HG02798 (cell line): ENCODE results near the gene SIAE.
"Not testable (repeated sequence)": the region's sequence is repeated elsewhere in the genome, so short reads cannot be mapped to it uniquely, and the experiment has no call there.

Source experiments
- ATAC-seq: cut with Tn5 transposase; IDR thresholded peaks from one replicate; pipeline ENCODE4 v1.9.1; 2021; ENCODE audit warnings: mild to moderate bottlenecking; ENCODE audit not compliant: unreplicated experiment, poor library complexity

The SIAE gene

GRCh38 chr11:124627546-124627945, 46.0 kb downstream of the SIAE start:
- no peak for ATAC-seq

GRCh38 chr11:124625504-124626168, 47.9 kb downstream of the SIAE start:
- ATAC-seq, result no peak

GRCh38 chr11:124623861-124624525, 49.5 kb downstream of the SIAE start:
- ATAC-seq, result no peak

- peak; percentile 99 for ATAC-seq
These were observed 50.7 kb downstream of the SIAE start, which contains the start of gene TBRG1 for GRCh38 chr11:124622531-124623451. Gene TBRG1, plus strand, starts transcription at chr11:124622864. Its CDS starts 220 bp downstream, at chr11:124623084.

- ATAC-seq, result no peak
These were observed 54.7 kb downstream of the SIAE start for GRCh38 chr11:124618863-124619262.

- no peak for ATAC-seq
These were observed 60.8 kb downstream of the SIAE start for GRCh38 chr11:124612567-124613246.

GRCh38 chr11:124612045-124612444, 61.5 kb downstream of the SIAE start:
- peak; percentile 53 for ATAC-seq

GRCh38 chr11:124611064-124611463, 62.5 kb downstream of the SIAE start, which contains the start of gene PANX3:
Gene PANX3, plus strand, starts transcription at chr11:124611428. Its CDS starts 129 bp downstream, at chr11:124611557.
- no peak for ATAC-seq

GRCh38 chr11:124610295-124610694, 63.2 kb downstream of the SIAE start:
- ATAC-seq, result no peak

GRCh38 chr11:124608147-124608546, 65.4 kb downstream of the SIAE start:
- ATAC-seq, result no peak

GRCh38 chr11:124605719-124606118, 67.8 kb downstream of the SIAE start:
- ATAC-seq, result no peak

GRCh38 chr11:124602723-124603122, 70.8 kb downstream of the SIAE start:
- not testable (repeated sequence) for ATAC-seq

GRCh38 chr11:124602193-124602592, 71.3 kb downstream of the SIAE start:
- no peak for ATAC-seq

GRCh38 chr11:124600621-124601320, 72.8 kb downstream of the SIAE start:
- ATAC-seq, result no peak

GRCh38 chr11:124597626-124598025, 75.9 kb downstream of the SIAE start:
- ATAC-seq, result no peak

- ATAC-seq, result no peak
These were observed 78.2 kb downstream of the SIAE start for GRCh38 chr11:124595302-124595701.

- no peak for ATAC-seq
These were observed 80.9 kb downstream of the SIAE start for GRCh38 chr11:124592627-124593026.

- ATAC-seq, result no peak
These were observed 82.1 kb downstream of the SIAE start for GRCh38 chr11:124591430-124591829.

GRCh38 chr11:124586238-124586860, 87.2 kb downstream of the SIAE start:
- peak; percentile 63 for ATAC-seq
